A673 (cell line): ENCODE results near the gene RNF115. TPM values are rescaled to one million over a fixed set of nuclear protein-coding genes. Genes with fewer than 3 reads are reported as not detected.

Experiments used
- BruUV-seq: library from RNA; stranded (reverse); fragments of 400-500 nt; replicated peaks from 2 replicates; lab custom pipeline; 2021; lab: Mats Ljungman, UMichigan
- CTCF ChIA-PET: fragments of 300-600 bp; sonication (Branson Sonifier 250); formaldehyde crosslinking; loops from one replicate; lab custom pipeline; 2022; ENCODE audit warnings: antibody characterized with exemption; lab: Charles Lee
- POLR2A ChIA-PET: fragments of 300-600 bp; sonication (Branson Sonifier 250); formaldehyde crosslinking; loops from one replicate; lab custom pipeline; 2022; ENCODE audit warnings: antibody characterized with exemption; ENCODE audit not compliant: low non-redundant PET; lab: Charles Lee
- DNase-seq: peaks from one replicate; pipeline ENCODE4 v3.0.0-alpha.2; 2015; ENCODE audit warnings: low spot score
- H3K27ac ChIP-seq: fragments of 200-600 bp; sonication (generic); 2 replicates; pipeline ENCODE4 v1.5.1; 2016; ENCODE audit warnings: mixed run types, low read depth, mild to moderate bottlenecking, mixed read lengths, antibody characterized with exemption, low read length; ENCODE audit not compliant: poor library complexity, severe bottlenecking
- H3K27me3 ChIP-seq: fragments of 200-600 bp; sonication (generic); replicated peaks from 2 replicates; pipeline ENCODE4 v1.6.1; 2017; ENCODE audit warnings: mixed run types, low read depth, mild to moderate bottlenecking, mixed read lengths, antibody characterized with exemption, low read length; ENCODE audit not compliant: insufficient read depth, poor library complexity
- H3K36me3 ChIP-seq: fragments of 200-600 bp; sonication (generic); 2 replicates; pipeline ENCODE4 v1.6.1; 2016; ENCODE audit warnings: mixed run types, mild to moderate bottlenecking, mixed read lengths, antibody characterized with exemption, low read length; ENCODE audit not compliant: insufficient read depth, poor library complexity, severe bottlenecking
- H3K4me1 ChIP-seq: fragments of 200-600 bp; sonication (generic); 2 replicates; pipeline ENCODE4 v1.6.1; 2017; ENCODE audit warnings: mixed run types, mild to moderate bottlenecking, mixed read lengths, antibody characterized with exemption, low read length; ENCODE audit not compliant: insufficient read depth, poor library complexity, severe bottlenecking
- H3K4me3 ChIP-seq: fragments of 200-600 bp; sonication (generic); 2 replicates; pipeline ENCODE4 v1.5.1; 2016; ENCODE audit warnings: low read depth, mixed run types, mild to moderate bottlenecking, mixed read lengths, low read length; ENCODE audit not compliant: poor library complexity, severe bottlenecking
- H3K9me3 ChIP-seq: fragments of 200-600 bp; sonication (generic); 2 replicates; pipeline ENCODE4 v1.6.1; 2016; ENCODE audit warnings: mixed run types, low read depth, mild to moderate bottlenecking, mixed read lengths, antibody characterized with exemption, low read length; ENCODE audit not compliant: poor library complexity, severe bottlenecking
- EZH2 ChIP-seq: fragments of 200-600 bp; sonication (generic); IDR thresholded peaks from 2 replicates; pipeline ENCODE4 v1.6.1; 2017; ENCODE audit warnings: borderline replicate concordance, low read depth, mild to moderate bottlenecking, mixed read lengths, antibody characterized with exemption, low read length; ENCODE audit not compliant: poor library complexity, severe bottlenecking
- intact Hi-C: fragments of 100-400 bp; cut with micrococcal nuclease; formaldehyde crosslinking; loops from one replicate; pipeline ENCODE4 v1.10.0; 2022; ENCODE audit not compliant: unreplicated experiment
- total RNA-seq: library from RNA; stranded (reverse); gene quantifications from 2 replicates; pipeline ENCODE4 v1.2.3, GENCODE V29; 2021
- TF ChIP-seq, protein P1 (sequence below): fragments of 300-800, 200-600 bp; sonication (generic); conservative IDR thresholded peaks from 2 replicates; pipeline ENCODE4 v1.5.1; 2017; ENCODE audit warnings: low read depth, mild to moderate bottlenecking, antibody characterized with exemption, low read length, moderate library complexity, mixed read lengths

Gene RNF115
- total RNA-seq, 1 experiment from 2014 or later = 18.0 TPM

DNA sequence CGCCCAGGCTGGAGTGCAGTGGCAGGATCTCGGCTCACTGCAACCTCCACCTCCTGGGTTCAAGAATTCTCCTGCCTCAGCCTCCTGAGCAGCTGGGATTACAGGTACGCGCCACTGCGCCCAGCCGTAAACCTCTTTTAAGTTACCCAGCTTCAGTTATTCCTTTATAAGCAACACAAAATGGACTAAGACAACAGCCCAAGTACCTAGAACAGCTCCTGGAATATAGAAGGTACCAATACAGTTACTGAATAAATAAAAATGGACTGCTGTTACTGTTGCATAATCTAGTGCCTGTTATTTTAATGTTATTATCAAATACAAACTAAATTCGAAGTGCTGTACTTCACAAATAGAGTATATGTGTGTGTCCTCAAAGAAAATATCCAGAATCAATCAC is 17.1 kb downstream of the RNF115 start:
- CTCF ChIA-PET = no interaction called here
- POLR2A ChIA-PET = interaction anchor here (0.6 kb wide), 1 partner anchor 12 kb away, joined by 3 read pairs; no protein-coding TSS in a partner anchor

DNA sequence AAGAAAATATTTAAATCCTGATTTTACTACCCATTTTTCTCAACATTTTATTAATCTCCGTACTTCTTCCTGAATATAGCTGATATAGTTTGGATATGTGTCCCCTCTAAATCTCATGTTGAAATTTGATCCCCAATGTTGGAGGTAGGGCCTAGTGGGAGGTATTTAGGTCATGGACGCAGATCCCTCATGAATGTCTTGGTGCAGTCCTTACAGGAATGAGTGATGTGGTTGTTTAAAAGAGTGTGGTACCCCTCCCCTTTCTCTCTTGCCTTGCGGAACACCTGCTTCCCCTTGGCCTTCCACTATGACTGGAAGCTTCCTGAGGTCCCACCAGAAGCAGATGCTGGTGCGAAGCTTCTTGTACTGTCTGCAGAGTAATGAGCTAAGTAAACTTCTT is 17.5 kb downstream of the RNF115 start:
- Histone ChIP-seq H3K36me3 (no peaks in the 10 kb centered on the region), H3K4me3 (no peak overlapping the region), H3K27me3 (no peaks in the 10 kb centered on the region), H3K4me1 (peaks cover 15% of the 10 kb centered on the region), H3K27ac (no peak overlapping the region), H3K9me3 (no peaks in the 10 kb centered on the region)
- TF ChIP-seq EZH2 = no peak
- TF ChIP-seq, protein P1, sequence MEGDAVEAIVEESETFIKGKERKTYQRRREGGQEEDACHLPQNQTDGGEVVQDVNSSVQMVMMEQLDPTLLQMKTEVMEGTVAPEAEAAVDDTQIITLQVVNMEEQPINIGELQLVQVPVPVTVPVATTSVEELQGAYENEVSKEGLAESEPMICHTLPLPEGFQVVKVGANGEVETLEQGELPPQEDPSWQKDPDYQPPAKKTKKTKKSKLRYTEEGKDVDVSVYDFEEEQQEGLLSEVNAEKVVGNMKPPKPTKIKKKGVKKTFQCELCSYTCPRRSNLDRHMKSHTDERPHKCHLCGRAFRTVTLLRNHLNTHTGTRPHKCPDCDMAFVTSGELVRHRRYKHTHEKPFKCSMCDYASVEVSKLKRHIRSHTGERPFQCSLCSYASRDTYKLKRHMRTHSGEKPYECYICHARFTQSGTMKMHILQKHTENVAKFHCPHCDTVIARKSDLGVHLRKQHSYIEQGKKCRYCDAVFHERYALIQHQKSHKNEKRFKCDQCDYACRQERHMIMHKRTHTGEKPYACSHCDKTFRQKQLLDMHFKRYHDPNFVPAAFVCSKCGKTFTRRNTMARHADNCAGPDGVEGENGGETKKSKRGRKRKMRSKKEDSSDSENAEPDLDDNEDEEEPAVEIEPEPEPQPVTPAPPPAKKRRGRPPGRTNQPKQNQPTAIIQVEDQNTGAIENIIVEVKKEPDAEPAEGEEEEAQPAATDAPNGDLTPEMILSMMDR = no peak
- DNase-seq = no peak
- ChIA-PET CTCF (no interaction called here), POLR2A (interaction anchor here (0.6 kb wide), 1 partner anchor 12 kb away, joined by 3 read pairs; no protein-coding TSS in a partner anchor)
- intact Hi-C loops = loop anchor here (10.0 kb wide), 1 partner anchor 48 kb away; the partner anchor contains the start of gene PIAS3
- no TSS peak for BruUV-seq

More for the DNA sequence above, 17.1 kb downstream of the RNF115 start:
- Histone ChIP-seq H3K4me1 (peaks cover 15% of the 10 kb centered on the region), H3K27ac (no peak overlapping the region), H3K9me3 (no peaks in the 10 kb centered on the region), H3K4me3 (no peak overlapping the region), H3K27me3 (no peaks in the 10 kb centered on the region), H3K36me3 (no peaks in the 10 kb centered on the region)
- TF ChIP-seq, protein P1 = no peak
- no peak for TF ChIP-seq EZH2
- BruUV-seq = no TSS peak
- DNase-seq = no peak
- intact Hi-C loops = loop anchor here (10.0 kb wide), 1 partner anchor 48 kb away; the partner anchor contains the start of gene PIAS3

DNA sequence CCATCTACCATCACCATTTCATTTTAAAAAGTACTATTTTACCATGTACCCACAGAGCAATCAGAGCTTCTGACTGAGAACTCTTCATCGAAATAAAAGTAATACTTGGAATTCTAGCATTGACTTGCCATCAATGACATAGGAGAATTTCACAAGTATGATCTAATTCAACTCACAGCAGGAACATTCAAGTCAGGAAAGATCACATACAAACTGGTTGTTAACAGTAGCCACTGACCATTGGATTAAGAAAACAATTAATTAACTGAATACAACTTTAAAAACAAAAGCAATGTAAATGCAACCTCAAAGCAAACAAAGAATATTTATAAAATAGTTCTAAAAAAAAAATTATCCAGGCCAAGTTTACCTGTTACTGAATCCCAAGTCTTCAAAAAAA is 18.8 kb downstream of the RNF115 start:
- H3K36me3 ChIP-seq = no peaks in the 10 kb centered on the region
- no peak overlapping the region for H3K4me3 ChIP-seq
- ChIA-PET CTCF (no interaction called here), POLR2A (no interaction called here)
- H3K27me3 ChIP-seq = no peaks in the 10 kb centered on the region
- H3K9me3 ChIP-seq = no peaks in the 10 kb centered on the region
- H3K4me1 ChIP-seq = peaks cover 15% of the 10 kb centered on the region
- intact Hi-C loops = loop anchor here (10.0 kb wide), 1 partner anchor 50 kb away; the partner anchor contains the start of gene PIAS3
- no peak for DNase-seq
- H3K27ac ChIP-seq = no peak overlapping the region
- BruUV-seq = no TSS peak
- TF ChIP-seq, protein P1 = no peak
- TF ChIP-seq EZH2 = no peak
